Bone marrow (tissue), 2 donors: ENCODE results near the gene GABRQ.
"Not testable (repeated sequence)": the region's sequence is repeated elsewhere in the genome, so short reads cannot be mapped to it uniquely, and the experiment has no call there.

Experiments
- DNase-seq, 2 donors: peaks; one replicate each; lab custom pipeline; 2025; lab: John Stamatoyannopoulos, UW

Gene GABRQ

DNA sequence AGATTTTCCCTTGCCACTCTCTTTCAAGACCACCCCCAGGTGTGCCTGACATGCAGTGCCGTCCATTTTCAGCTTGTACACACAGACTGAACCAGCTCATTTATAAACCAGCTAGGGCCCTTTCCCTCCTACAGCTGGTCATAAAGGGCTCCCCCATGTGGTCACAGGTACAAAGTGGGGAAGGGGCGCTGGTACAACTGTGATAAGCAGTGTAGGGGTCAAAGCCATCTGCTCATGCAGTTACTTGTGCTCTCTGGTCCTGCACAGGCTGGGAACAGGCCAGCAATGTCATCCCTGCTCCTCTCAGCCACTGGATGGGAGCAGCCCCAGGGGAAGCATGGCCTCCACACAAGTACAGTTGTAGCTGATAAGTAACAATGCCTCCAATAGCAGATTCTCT, 20.6 kb downstream of the GABRQ start:
- no peak for DNase-seq

- DNase-seq = no peak
Measured at GRCh38 chrX:152663086-152663485, 25.4 kb downstream of the GABRQ start.

GRCh38 chrX:152674135-152674534, 36.4 kb downstream of the GABRQ start:
- no peak for DNase-seq

- not testable (repeated sequence) for DNase-seq
Measured at GRCh38 chrX:152674652-152675051, 37.0 kb downstream of the GABRQ start.

DNA sequence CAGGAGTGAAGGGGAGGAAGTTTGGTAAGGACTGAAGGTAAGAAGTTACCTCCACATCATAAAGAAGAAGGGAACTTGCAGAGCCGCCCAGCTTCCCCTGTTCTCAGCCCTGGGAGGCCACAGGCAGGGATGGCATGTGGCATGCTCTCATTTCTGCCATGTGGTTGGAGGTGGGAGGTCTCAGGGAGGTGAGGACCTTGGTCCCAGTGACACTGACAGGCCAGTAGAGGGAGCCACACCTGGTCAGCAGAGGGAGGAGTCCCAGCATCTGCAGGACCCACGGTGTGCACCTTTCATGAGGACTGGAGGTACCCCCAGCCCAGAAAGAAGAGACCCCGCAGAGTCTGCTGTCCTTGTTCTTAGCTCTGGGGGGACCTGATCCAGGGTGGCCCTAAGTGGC, 43.3 kb downstream of the GABRQ start:
- DNase-seq = not testable (repeated sequence)

GRCh38 chrX:152697952-152698931, 60.5 kb downstream of the GABRQ start, which contains the start of gene MAGEA3:
TSS of gene MAGEA3 (plus strand) at chrX:152698794. CDS start at chrX:152700833, 2,039 bp downstream.
- not testable (repeated sequence) for DNase-seq

DNA sequence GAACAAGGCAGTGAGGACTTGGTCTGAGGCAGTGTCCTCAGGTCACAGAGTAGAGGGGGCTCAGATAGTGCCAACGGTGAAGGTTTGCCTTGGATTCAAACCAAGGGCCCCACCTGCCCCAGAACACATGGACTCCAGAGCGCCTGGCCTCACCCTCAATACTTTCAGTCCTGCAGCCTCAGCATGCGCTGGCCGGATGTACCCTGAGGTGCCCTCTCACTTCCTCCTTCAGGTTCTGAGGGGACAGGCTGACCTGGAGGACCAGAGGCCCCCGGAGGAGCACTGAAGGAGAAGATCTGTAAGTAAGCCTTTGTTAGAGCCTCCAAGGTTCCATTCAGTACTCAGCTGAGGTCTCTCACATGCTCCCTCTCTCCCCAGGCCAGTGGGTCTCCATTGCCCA, 62.7 kb downstream of the GABRQ start:
- not testable (repeated sequence) for DNase-seq

DNA sequence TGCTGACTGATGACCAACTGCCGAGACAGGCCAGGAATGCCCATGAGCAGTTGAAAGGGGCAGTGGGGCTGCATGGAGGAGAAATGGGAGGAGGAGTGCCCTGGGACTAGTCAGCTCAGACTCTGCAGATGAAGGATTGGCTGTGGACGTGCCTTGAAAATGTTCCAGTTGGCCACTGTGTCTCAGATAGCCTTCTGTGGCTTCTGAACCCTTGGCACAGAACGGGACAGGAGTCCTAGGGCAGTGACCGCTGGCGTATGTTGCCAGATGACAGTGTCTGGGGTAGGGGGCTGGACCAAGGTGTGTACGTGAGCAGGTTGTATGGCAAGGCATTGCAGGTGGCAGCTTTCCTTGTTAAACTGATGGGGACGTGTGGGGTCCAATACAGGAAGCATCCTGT, 68.8 kb downstream of the GABRQ start:
- DNase-seq = not testable (repeated sequence)
